ENCODE measurements around the gene GPR139. TPM values are rescaled to one million over a fixed set of nuclear protein-coding genes. Genes with fewer than 3 reads are reported as not detected.

Gene GPR139
- total RNA-seq, 2 experiments from 2014 or later: not detected

DNA sequence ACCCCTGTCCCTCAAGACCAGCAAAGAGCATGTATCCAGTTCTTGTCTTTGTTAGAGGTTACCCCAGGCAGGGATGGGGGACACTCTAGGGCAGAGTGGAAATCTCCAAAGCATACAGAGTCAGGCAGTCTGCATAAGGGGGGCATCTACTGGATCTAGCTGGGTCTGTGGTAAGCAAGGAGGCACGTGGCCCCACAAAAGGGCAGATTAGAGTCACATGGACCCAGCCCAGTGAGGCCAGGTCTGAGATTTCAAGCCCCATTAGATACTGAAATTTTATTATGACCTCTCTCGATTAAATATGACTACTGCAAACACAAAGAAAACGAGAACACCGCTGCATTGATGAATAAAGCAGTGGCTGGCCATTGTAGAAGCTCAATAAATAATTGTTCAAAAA lies 1.6 kb upstream of the GPR139 start:
- Mint-ChIP-seq H3K9me3 (no peaks in the 10 kb centered on the region), H3K4me3 (no peak overlapping the region), H3K4me1 (no peaks in the 10 kb centered on the region), H3K27me3 (peaks cover 37% of the 10 kb centered on the region), H3K27ac (no peak overlapping the region), H3K36me3 (ENCODE audit: low read depth) (no peaks in the 10 kb centered on the region)
- ChIA-PET POLR2A (no interaction called here), CTCF (no interaction called here)
- DNase-seq: no peak

DNA sequence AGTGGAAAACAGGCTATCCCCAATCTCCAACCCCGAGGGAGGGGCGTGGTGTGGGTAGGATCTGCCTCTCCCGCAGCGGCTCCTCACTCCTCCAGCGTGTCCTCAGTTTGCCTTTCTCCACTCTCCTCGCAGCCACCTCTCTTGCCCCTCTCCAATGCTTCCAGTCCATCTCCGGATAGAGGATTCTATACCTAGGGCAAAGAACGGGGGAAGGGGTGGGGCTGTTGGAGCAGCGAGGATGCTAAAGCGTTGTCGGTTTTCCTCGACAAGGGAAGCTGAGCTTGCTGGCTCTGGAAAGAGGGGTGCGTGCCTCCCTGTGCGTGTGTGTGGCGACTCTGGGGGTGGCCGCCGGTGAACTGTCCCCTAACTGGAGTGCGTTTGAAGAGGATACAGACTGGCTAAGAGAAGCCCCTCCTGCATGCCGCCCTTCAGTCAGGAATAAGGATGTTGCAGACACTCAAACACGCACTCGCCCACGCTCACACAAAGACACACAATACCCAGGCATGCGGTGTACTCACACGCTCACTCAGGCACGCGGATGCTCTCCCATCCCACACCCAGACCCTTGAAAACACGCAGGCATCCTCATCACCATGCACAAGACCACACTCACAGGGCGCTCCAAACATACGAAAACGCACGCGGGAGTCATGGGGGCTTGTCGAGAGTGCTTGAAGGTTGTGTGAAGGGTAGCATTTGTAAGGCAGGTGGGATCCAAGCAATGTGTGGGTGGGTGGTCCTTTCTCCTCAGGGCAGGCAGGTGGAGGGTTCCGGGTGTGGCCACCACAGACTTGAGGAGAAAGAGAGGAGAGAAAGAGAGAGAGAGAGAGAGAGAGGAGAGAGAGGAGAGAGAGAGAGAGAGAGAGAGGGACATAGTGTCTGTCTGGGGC lies 655 bp upstream of the GPR139 start:
- peaks cover 37% of the 10 kb centered on the region for H3K27me3 Mint-ChIP-seq
- no peak overlapping the region for H3K4me3 Mint-ChIP-seq
- DNase-seq: no peak
- H3K9me3 Mint-ChIP-seq: no peaks in the 10 kb centered on the region
- H3K36me3 Mint-ChIP-seq (ENCODE audit: low read depth): no peaks in the 10 kb centered on the region
- POLR2A ChIA-PET: no interaction called here
- no peak overlapping the region for H3K27ac Mint-ChIP-seq
- CTCF ChIA-PET: no interaction called here
- H3K4me1 Mint-ChIP-seq: no peaks in the 10 kb centered on the region

DNA sequence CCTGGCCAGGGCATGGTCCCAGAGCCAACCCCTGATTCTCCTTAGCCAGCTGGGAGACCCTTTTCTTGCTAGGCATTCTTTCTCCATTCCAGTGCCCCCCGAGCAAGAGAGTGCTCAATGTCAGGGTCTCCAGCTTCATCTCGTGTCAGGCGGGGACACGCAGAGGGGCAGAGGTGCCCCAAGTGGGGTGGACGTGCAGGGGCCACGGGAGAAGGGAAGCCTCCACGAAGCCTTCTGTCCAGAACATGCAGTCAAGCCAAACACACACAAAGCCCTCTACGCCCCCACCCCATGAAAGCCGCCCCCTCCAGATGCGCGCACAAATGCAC lies 852 bp downstream of the GPR139 start:
- CTCF ChIA-PET: no interaction called here
- no peaks in the 10 kb centered on the region for H3K4me1 Mint-ChIP-seq
- H3K27ac Mint-ChIP-seq: no peak overlapping the region

DNA sequence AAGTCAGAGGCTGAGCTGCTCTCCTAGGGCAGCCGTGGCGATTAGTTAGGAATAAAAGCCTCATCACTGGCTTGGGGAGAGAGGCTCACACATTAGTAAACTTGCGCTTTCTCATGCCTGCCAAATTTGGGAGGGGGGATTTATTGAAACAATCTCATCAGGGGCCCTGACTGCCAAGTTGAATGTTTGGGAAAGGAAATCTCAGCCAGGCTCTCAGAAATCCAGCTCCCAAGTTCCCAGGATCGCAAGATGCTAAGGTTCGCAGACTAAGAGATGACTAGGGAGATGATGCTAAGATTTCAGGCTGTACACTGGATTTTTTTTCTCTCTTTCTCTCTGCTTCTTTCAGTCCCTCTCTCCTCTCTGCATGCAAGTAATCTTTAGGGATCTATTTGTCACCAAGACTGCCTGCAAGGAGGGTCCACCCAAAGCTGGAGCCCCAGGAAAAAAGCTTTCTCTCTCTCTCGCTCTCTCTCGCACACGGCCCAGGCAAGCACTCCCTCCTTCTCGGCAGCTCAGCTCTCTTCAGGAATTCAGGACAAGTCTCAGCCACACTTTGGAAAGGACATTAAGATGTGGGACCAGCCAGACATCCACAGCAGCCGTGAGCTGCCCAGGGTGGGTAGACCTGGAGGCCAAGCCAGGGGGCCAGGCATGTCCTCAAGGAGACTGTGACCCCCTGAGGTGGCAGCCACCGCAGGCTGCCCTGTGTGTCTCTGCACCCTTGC lies 1.4 kb downstream of the GPR139 start:
- no peak overlapping the region for H3K27ac Mint-ChIP-seq
- ChIA-PET CTCF (no interaction called here), POLR2A (no interaction called here)
- H3K4me3 Mint-ChIP-seq: no peak overlapping the region
- no peaks in the 10 kb centered on the region for H3K36me3 Mint-ChIP-seq (ENCODE audit: low read depth)
- peaks cover 37% of the 10 kb centered on the region for H3K27me3 Mint-ChIP-seq
- no peak for DNase-seq
- peaks cover 3% of the 10 kb centered on the region for H3K9me3 Mint-ChIP-seq
- no peaks in the 10 kb centered on the region for H3K4me1 Mint-ChIP-seq

More for the DNA sequence above, 852 bp downstream of the GPR139 start:
- Mint-ChIP-seq H3K36me3 (ENCODE audit: low read depth) (no peaks in the 10 kb centered on the region), H3K9me3 (peaks cover 3% of the 10 kb centered on the region), H3K27me3 (peaks cover 37% of the 10 kb centered on the region), H3K4me3 (no peak overlapping the region)
- POLR2A ChIA-PET: no interaction called here
- DNase-seq: no peak

DNA sequence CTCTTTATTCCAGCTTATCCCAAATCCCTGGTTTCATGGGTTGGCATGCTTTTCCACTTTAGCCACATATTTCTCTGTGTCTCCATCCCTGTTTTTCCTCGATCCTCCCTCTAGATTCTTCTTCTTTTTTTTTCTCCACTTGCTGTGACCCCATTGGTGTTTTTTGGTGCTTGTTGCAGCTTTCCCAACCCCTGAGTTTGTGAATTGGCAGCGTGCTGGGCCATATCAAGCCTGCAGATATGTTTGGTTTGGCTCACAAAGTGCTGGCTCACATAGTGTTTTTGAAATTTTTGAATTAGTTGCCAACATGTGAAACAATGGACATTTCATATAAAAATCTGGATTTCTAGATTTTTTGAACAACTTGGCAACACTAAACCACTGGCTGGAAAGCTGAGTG lies 8.8 kb downstream of the GPR139 start:
- no peaks in the 10 kb centered on the region for H3K4me1 Mint-ChIP-seq
- CTCF ChIA-PET: no interaction called here
- DNase-seq: no peak
- POLR2A ChIA-PET: no interaction called here
- no peaks in the 10 kb centered on the region for H3K36me3 Mint-ChIP-seq (ENCODE audit: low read depth)
- no peak overlapping the region for H3K4me3 Mint-ChIP-seq
- no peaks in the 10 kb centered on the region for H3K27me3 Mint-ChIP-seq
- no peak overlapping the region for H3K27ac Mint-ChIP-seq
- H3K9me3 Mint-ChIP-seq: peaks cover 3% of the 10 kb centered on the region

DNA sequence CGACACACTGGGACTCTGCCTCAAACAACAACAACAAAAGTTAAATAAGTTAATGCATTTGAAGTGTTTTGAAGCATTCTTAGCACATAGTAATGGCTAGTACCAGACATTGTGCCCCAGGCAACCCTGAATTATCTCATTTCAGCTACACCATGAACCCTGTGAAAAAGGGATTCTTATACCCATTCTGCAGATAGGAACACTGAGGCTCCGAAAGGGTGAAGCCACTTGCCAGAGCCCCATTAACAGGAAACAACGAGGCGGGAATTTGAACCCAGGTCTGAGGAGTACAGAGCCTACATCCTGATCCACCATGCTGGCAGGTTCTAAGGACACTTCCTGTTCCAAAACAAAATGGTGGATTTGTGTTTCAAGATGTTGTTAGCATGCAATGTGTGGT lies 9.2 kb downstream of the GPR139 start:
- Mint-ChIP-seq H3K4me3 (no peak overlapping the region), H3K27ac (no peak overlapping the region), H3K9me3 (peaks cover 3% of the 10 kb centered on the region), H3K36me3 (ENCODE audit: low read depth) (no peaks in the 10 kb centered on the region), H3K4me1 (no peaks in the 10 kb centered on the region), H3K27me3 (no peaks in the 10 kb centered on the region)
- no peak for DNase-seq
- ChIA-PET CTCF (no interaction called here), POLR2A (no interaction called here)

DNA sequence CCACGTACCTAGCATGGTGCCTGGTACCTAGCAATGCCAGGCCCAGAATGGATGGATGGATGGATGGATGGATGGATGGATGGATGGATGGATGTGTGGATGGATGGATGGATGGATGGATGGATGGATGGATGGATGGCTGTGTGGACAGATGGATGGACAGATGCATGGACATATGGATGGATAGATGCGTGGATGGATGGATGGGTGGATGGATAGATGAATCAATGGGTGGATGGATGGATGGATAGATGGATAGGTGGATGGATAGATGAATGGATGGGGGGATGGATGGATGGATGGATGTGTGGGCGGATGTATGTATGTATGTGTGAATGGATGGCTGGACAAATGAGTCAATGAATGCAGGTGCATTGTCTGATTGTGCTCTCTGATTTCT lies 12.6 kb downstream of the GPR139 start:
- Mint-ChIP-seq H3K4me1 (no peaks in the 10 kb centered on the region), H3K27me3 (no peaks in the 10 kb centered on the region), H3K36me3 (ENCODE audit: low read depth) (no peaks in the 10 kb centered on the region), H3K27ac (no peak overlapping the region), H3K4me3 (no peak overlapping the region), H3K9me3 (no peaks in the 10 kb centered on the region)
- DNase-seq: no peak
- ChIA-PET POLR2A (no interaction called here), CTCF (no interaction called here)

DNA sequence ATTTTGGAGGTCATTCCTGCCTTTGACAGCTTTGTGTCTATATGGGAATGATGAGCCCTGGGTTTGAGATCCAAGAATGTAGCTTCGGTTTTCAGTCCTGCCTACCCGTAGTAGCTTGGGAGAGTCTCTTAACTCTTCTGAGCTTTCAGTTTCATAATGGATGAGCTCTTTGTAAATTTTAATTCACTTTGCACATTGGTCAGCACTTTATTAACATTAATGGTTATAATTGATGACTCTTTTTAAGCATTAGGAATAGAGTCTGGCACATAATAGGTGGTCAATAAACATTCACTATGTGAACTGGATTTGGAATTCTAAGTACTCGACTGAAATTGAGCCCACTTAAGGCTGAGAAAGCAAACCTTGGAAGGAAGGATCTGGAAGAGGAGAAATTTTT lies 17.3 kb downstream of the GPR139 start:
- Mint-ChIP-seq H3K27me3 (no peaks in the 10 kb centered on the region), H3K27ac (no peak overlapping the region), H3K36me3 (ENCODE audit: low read depth) (no peaks in the 10 kb centered on the region), H3K9me3 (no peaks in the 10 kb centered on the region), H3K4me1 (no peaks in the 10 kb centered on the region), H3K4me3 (no peak overlapping the region)
- CTCF ChIA-PET: no interaction called here
- POLR2A ChIA-PET: no interaction called here
- no peak for DNase-seq

DNA sequence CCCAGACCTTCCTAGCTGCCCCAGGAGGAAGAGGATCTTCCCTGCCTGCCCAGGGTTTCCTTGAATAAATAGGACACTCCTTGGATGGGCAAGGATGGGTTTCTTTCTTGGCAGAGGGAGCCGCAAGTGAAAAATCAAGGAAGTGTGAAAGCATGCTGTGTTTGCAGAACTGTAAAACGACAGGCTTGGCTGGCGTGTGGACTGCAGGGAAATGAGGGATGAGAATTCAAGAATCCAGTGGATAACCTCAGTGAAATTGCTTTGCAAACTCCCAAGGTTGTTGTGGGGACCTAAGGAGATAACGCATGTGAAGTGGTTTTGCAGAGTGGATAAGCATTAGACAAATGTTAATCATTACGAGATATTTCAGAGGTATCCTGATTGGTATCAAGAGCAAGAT lies 20.4 kb downstream of the GPR139 start:
- Mint-ChIP-seq H3K36me3 (ENCODE audit: low read depth) (no peaks in the 10 kb centered on the region), H3K4me1 (no peaks in the 10 kb centered on the region), H3K27ac (no peak overlapping the region), H3K9me3 (no peaks in the 10 kb centered on the region), H3K4me3 (no peak overlapping the region), H3K27me3 (no peaks in the 10 kb centered on the region)
- CTCF ChIA-PET: no interaction called here
- POLR2A ChIA-PET: no interaction called here
- DNase-seq: no peak

DNA sequence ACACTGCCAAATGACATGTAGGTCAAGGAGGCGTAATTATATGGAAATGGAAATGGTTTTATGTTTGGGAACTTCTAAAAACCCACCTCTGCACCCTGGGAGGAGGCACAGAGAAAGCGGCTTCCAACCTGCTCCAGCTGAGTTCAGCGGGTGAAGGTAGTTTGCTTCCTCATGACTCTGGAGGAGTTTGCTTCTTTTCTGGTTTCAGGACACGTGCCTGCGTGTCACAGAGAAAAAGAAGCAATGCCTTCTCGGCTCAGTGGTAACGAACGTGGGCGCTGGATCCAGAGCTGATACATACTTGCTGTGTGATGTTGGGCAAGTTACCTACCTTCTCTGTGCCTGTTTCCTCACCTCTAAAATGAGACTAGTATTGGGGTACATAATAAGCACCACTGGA lies 22.1 kb downstream of the GPR139 start:
- no peaks in the 10 kb centered on the region for H3K9me3 Mint-ChIP-seq
- H3K27ac Mint-ChIP-seq: no peak overlapping the region
- CTCF ChIA-PET: no interaction called here
- H3K36me3 Mint-ChIP-seq (ENCODE audit: low read depth): no peaks in the 10 kb centered on the region
- no peaks in the 10 kb centered on the region for H3K4me1 Mint-ChIP-seq
- no peak overlapping the region for H3K4me3 Mint-ChIP-seq
- no peaks in the 10 kb centered on the region for H3K27me3 Mint-ChIP-seq
- no peak for DNase-seq
- POLR2A ChIA-PET: no interaction called here

DNA sequence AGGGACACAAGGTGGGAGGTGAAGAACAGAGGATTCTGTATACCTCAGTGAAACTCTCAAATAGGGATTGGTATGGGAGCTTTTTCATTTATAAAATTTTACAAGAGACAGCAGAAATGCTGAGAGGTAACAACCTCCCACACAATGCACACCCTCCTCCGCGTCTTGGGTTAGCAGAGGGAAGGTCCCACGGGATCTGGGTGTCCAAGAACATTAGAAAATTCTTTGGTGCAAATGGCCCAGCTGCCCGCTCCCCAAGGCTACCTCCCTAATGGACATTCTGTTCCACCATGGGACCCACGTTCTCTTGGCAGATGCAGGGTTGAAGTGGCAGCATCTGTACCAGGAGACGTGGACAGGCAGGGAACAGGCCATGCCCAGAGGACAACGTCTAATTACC lies 22.5 kb downstream of the GPR139 start:
- Mint-ChIP-seq H3K27ac (no peak overlapping the region), H3K9me3 (no peaks in the 10 kb centered on the region), H3K4me3 (no peak overlapping the region), H3K36me3 (ENCODE audit: low read depth) (no peaks in the 10 kb centered on the region), H3K27me3 (no peaks in the 10 kb centered on the region), H3K4me1 (no peaks in the 10 kb centered on the region)
- POLR2A ChIA-PET: no interaction called here
- CTCF ChIA-PET: no interaction called here
- DNase-seq: no peak

DNA sequence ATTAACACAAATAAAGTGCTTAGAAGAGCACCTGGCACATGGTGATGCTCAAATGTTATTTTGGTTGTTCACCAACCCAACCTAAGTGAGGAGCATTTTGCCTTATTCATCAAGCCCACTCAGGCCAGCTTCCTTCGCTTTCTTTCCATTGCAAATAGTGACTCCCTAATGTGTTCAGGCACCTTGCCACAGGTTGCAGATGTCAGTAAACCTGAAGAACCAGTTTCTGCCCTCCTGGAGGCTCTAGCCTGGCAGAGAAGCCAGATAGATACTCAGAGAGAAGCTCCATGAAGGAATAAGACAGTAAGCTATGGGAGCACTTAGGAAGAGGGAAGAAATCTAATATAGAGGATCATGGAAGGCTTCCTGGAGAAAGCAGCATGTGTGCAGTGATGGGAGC lies 23.9 kb downstream of the GPR139 start:
- H3K4me1 Mint-ChIP-seq: no peaks in the 10 kb centered on the region
- ChIA-PET POLR2A (interaction anchor here (0.7 kb wide), 1 partner anchor 65 kb away, joined by 3 read pairs; no protein-coding TSS in a partner anchor), CTCF (no interaction called here)
- no peaks in the 10 kb centered on the region for H3K9me3 Mint-ChIP-seq
- no peaks in the 10 kb centered on the region for H3K36me3 Mint-ChIP-seq (ENCODE audit: low read depth)
- no peaks in the 10 kb centered on the region for H3K27me3 Mint-ChIP-seq
- H3K27ac Mint-ChIP-seq: no peak overlapping the region
- no peak for DNase-seq
- no peak overlapping the region for H3K4me3 Mint-ChIP-seq

DNA sequence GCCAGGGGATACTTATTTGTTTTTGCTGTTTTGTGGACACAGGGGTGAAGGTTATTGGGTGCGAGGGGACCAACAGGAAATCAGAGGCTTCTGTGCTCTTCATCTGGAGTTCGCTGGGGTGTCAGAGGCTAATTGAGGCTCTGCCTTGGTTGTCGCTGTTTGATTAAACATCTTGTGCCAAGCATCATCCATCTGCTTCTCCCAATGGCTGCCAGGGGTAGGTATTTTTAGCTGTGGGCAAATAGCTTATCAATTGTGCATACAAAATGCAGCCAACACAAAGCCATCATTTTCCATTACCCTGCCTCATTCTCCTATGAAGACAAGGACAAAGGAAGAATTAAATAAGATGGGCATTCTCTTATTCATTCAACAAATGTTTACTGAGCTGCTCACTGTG lies 27.8 kb downstream of the GPR139 start:
- DNase-seq: no peak
- no peaks in the 10 kb centered on the region for H3K27me3 Mint-ChIP-seq
- H3K9me3 Mint-ChIP-seq: no peaks in the 10 kb centered on the region
- ChIA-PET CTCF (no interaction called here), POLR2A (no interaction called here)
- H3K36me3 Mint-ChIP-seq (ENCODE audit: low read depth): no peaks in the 10 kb centered on the region
- no peak overlapping the region for H3K27ac Mint-ChIP-seq
- no peaks in the 10 kb centered on the region for H3K4me1 Mint-ChIP-seq
- no peak overlapping the region for H3K4me3 Mint-ChIP-seq

DNA sequence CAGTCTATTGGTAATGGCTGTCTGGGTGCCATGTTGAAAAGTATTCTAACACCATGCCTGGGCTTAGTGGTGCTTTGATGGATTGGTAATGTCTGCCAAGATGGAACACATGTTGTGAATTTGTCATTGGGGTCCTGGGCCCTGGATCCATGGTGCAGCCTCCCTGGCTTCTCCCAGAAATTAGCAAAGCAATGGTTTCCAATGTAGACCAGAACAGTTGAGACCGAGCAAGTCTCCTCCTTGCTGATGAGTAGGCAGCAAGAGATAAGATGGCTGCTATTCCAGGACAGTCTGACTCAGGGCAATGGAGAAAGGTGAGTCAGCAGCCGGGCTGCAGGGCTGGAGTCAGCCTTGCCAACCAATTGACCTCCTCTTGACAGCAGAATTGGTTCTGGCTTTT lies 30.8 kb downstream of the GPR139 start:
- DNase-seq: no peak
- H3K36me3 Mint-ChIP-seq (ENCODE audit: low read depth): no peaks in the 10 kb centered on the region
- H3K4me3 Mint-ChIP-seq: no peak overlapping the region
- no peaks in the 10 kb centered on the region for H3K27me3 Mint-ChIP-seq
- H3K4me1 Mint-ChIP-seq: no peaks in the 10 kb centered on the region
- ChIA-PET CTCF (no interaction called here), POLR2A (no interaction called here)
- no peaks in the 10 kb centered on the region for H3K9me3 Mint-ChIP-seq
- H3K27ac Mint-ChIP-seq: no peak overlapping the region

Measured in activated CD4-positive, alpha-beta T cell treated with anti-CD3 and anti-CD28 coated beads, Interleukin-2, amount 10 ng/mL, durations not matched to agents 7 days and 5 days (primary cell).